ENCODE data around the gene HECTD1. TPM values are rescaled to one million over a fixed set of nuclear protein-coding genes. Genes with fewer than 3 reads are reported as not detected.

Gene HECTD1
- total RNA-seq, 1 donor from 2014 or later: 153 TPM

DNA sequence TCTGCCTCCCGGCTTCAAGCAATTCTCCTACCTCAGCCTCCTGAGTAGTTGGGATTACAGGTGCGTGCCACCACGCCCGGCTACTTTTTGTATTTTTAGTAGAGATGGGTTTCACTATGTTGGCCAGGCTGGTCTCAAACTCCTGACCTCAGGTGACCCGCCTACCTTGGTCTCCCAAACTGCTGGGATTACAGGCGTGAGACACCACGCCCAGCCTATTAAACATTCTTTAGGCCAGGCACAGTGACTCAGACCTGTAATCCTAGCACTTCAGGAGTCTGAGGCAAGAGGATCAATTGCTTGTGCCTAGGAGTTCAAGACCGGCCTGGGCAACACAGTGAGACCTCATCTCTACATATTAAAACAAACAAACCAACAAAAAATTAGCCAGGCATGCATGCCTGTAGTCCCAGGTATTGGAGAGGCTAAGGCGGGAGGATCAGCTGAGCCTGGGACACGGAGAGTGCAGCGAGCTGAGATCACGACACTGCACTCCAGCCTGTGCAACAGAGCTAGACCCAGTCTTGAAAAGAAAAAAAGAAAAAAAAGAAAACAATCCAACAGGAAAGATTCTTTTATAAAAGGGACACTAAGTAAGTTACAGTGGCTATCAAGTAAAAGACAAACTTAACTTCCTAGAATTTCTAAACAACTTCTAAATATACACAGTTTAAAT lies 70.2 kb downstream of the HECTD1 start:
- no peaks in the 10 kb centered on the region for H3K9me3 ChIP-seq (ENCODE audit: low read depth)
- TF ChIP-seq EZH2 (IDR thresholded peaks at IDR 0.05): no peak
- TF ChIP-seq EZH2phosphoT487 (IDR thresholded peaks at IDR 0.05): no peak
- TF ChIP-seq, protein P1, sequence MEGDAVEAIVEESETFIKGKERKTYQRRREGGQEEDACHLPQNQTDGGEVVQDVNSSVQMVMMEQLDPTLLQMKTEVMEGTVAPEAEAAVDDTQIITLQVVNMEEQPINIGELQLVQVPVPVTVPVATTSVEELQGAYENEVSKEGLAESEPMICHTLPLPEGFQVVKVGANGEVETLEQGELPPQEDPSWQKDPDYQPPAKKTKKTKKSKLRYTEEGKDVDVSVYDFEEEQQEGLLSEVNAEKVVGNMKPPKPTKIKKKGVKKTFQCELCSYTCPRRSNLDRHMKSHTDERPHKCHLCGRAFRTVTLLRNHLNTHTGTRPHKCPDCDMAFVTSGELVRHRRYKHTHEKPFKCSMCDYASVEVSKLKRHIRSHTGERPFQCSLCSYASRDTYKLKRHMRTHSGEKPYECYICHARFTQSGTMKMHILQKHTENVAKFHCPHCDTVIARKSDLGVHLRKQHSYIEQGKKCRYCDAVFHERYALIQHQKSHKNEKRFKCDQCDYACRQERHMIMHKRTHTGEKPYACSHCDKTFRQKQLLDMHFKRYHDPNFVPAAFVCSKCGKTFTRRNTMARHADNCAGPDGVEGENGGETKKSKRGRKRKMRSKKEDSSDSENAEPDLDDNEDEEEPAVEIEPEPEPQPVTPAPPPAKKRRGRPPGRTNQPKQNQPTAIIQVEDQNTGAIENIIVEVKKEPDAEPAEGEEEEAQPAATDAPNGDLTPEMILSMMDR (IDR thresholded peaks at IDR 0.05): no peak
- Mint-ChIP-seq H3K27ac (no peak overlapping the region), H3K9me3 (no peaks in the 10 kb centered on the region), H3K36me3 (peaks cover 34% of the 10 kb centered on the region), H3K27me3 (ENCODE audit: insufficient read depth, low read depth) (no peaks in the 10 kb centered on the region), H3K4me1 (no peaks in the 10 kb centered on the region), H3K4me3 (no peak overlapping the region)
- H3K36me3 ChIP-seq: peaks cover 67% of the 10 kb centered on the region
- no peaks in the 10 kb centered on the region for H3K79me2 ChIP-seq (ENCODE audit: low read depth)
- H3K27ac ChIP-seq: no peak overlapping the region
- no peak overlapping the region for H3K9ac ChIP-seq
- no peak for DNase-seq (ENCODE audit: low spot score)
- no peaks in the 10 kb centered on the region for H3K27me3 ChIP-seq
- no peaks in the 10 kb centered on the region for H4K20me1 ChIP-seq (ENCODE audit: low read depth)
- H3K4me2 ChIP-seq: no peak overlapping the region
- no peak overlapping the region for H2AFZ ChIP-seq (replicated peaks)
- no peak overlapping the region for H3K4me3 ChIP-seq
- H3F3A ChIP-seq (ENCODE audit: low read depth): peaks cover 5% of the 10 kb centered on the region
- H3K4me1 ChIP-seq: no peaks in the 10 kb centered on the region

DNA sequence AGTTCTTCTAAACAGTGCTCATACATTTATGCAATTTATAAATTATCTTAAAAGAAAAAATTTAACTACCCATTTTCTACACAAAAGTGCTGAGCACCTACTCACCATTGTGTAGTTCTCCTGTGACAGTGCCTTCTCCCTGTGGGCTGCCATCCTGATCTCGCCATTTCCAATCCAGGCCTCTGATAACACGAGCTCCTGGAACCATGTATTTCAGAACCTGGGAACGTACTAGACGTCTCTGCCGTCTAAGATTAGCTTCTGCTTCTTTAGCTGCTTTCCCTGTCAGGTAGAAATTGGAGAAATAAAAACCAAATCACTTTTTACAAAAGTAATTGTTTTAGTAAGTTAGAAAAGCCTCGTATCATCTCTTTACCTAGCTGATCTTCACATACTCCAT lies 74.5 kb downstream of the HECTD1 start:
- Histone ChIP-seq H3K4me2 (no peak overlapping the region), H3K27me3 (no peaks in the 10 kb centered on the region), H3K9me3 (ENCODE audit: low read depth) (no peaks in the 10 kb centered on the region), H3F3A (ENCODE audit: low read depth) (peaks cover 5% of the 10 kb centered on the region), H2AFZ (replicated peaks) (no peak overlapping the region), H3K27ac (no peak overlapping the region), H3K36me3 (peaks cover 49% of the 10 kb centered on the region), H3K79me2 (ENCODE audit: low read depth) (no peaks in the 10 kb centered on the region), H3K4me1 (no peaks in the 10 kb centered on the region), H3K4me3 (no peak overlapping the region), H4K20me1 (ENCODE audit: low read depth) (no peaks in the 10 kb centered on the region), H3K9ac (no peak overlapping the region)
- H3K36me3 Mint-ChIP-seq: peaks cover 22% of the 10 kb centered on the region
- H3K27ac Mint-ChIP-seq: no peak overlapping the region
- no peaks in the 10 kb centered on the region for H3K27me3 Mint-ChIP-seq (ENCODE audit: insufficient read depth, low read depth)
- DNase-seq (ENCODE audit: low spot score): no peak
- TF ChIP-seq EZH2 (IDR thresholded peaks at IDR 0.05) (no peak), EZH2phosphoT487 (IDR thresholded peaks at IDR 0.05) (no peak)
- TF ChIP-seq, protein P1 (IDR thresholded peaks at IDR 0.05): no peak
- H3K9me3 Mint-ChIP-seq: no peaks in the 10 kb centered on the region
- H3K4me3 Mint-ChIP-seq: no peak overlapping the region
- no peaks in the 10 kb centered on the region for H3K4me1 Mint-ChIP-seq

DNA sequence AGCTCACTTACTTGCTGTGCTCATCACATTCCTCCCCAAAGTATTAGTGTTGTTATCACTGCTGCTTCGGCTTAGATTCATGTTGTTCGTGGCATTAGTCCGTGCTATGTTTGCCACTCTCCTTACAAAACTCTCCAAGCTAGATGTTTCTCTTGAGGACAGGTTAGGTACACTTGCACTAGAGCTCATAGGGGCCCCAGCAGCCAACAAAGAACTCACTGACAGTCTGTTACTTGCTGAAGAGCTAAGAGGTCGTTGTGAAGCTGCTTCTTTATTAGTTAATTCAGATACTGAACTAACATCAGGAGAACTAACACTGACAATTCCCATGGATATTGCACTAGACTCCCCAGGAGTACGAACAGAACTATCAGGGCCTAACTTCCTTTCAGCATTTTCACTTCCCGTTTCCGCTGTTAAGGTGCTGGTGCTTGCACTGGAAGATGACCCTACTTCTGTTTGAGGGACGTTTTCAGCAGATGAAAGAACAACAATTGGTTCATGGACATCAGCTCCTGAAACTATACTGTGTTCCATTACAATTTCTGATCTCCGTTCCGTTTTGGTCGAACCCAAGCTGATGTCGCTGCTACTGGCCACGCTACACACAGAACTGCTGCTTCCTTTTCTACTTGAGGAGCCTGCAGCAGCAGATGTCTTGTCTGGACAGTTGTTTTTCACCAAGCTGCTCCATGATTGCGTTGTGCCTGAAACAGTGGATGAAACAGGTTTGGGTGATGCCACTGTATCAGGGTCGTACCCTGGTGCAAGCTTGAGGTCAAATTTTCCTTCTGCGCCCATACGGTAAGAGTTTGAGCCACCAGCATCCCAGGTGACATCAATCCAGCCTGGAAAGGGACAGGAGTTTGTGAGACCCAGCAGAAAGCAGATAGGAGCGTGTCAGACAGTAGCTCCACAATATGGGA lies 78.7 kb downstream of the HECTD1 start:
- Mint-ChIP-seq H3K9me3 (no peaks in the 10 kb centered on the region), H3K27ac (no peak overlapping the region), H3K4me1 (no peaks in the 10 kb centered on the region), H3K27me3 (ENCODE audit: insufficient read depth, low read depth) (no peaks in the 10 kb centered on the region), H3K36me3 (peaks cover 19% of the 10 kb centered on the region), H3K4me3 (no peak overlapping the region)
- peaks cover 19% of the 10 kb centered on the region for H3K36me3 ChIP-seq
- no peaks in the 10 kb centered on the region for H3K79me2 ChIP-seq (ENCODE audit: low read depth)
- H3K27ac ChIP-seq: no peak overlapping the region
- H3K4me1 ChIP-seq: no peaks in the 10 kb centered on the region
- no peaks in the 10 kb centered on the region for H4K20me1 ChIP-seq (ENCODE audit: low read depth)
- no peak for DNase-seq (ENCODE audit: low spot score)
- H3K4me2 ChIP-seq: no peak overlapping the region
- H3K9ac ChIP-seq: no peak overlapping the region
- no peak overlapping the region for H3K4me3 ChIP-seq
- TF ChIP-seq, protein P1 (IDR thresholded peaks at IDR 0.05): no peak
- TF ChIP-seq EZH2phosphoT487 (IDR thresholded peaks at IDR 0.05) (no peak), EZH2 (IDR thresholded peaks at IDR 0.05) (no peak)
- no peaks in the 10 kb centered on the region for H3K9me3 ChIP-seq (ENCODE audit: low read depth)
- no peaks in the 10 kb centered on the region for H3K27me3 ChIP-seq
- no peak overlapping the region for H2AFZ ChIP-seq (replicated peaks)
- H3F3A ChIP-seq (ENCODE audit: low read depth): no peaks in the 10 kb centered on the region

All from neural progenitor cell (in vitro differentiated cells).